OCI-LY3 (cell line): Measurements from ENCODE around the gene KIAA0513.
A peak's percentile ranks its signal among the peaks of the same experiment; 100 is the strongest.

Experiments used
- H2AFZ ChIP-seq: fragments of 200-600, 300-600 bp; shearing (Covaris generic); 2 replicates; pipeline ENCODE4 v1.6.0; 2014; ENCODE audit warnings: antibody characterized with exemption, low read depth, low read length
- H3K27ac ChIP-seq: fragments of 200-600, 300-600 bp; sonication (generic); 2 replicates; pipeline ENCODE4 v1.5.1; 2014; ENCODE audit warnings: mild to moderate bottlenecking, low read length, moderate library complexity, mixed read lengths
- H3K27me3 ChIP-seq: fragments of 200-600, 300-600 bp; sonication (generic); 2 replicates; pipeline ENCODE4 v1.6.1; 2014; ENCODE audit warnings: low read depth, low read length, mixed read lengths
- H3K36me3 ChIP-seq: fragments of 200-600, 300-600 bp; sonication (generic); replicated peaks from 2 replicates; pipeline ENCODE3; 2014; ENCODE audit warnings: low read depth, low read length, mixed read lengths
- H3K4me1 ChIP-seq: fragments of 300-600, 200-600 bp; sonication (generic); 2 replicates; pipeline ENCODE4 v1.6.1; 2014; ENCODE audit warnings: low read length, mixed read lengths
- H3K4me2 ChIP-seq: fragments of 200-600, 300-600 bp; sonication (generic); 2 replicates; pipeline ENCODE4 v1.6.1; 2014; ENCODE audit warnings: low read length, mixed read lengths
- H3K4me3 ChIP-seq: fragments of 300-600, 200-600 bp; sonication (generic); 2 replicates; pipeline ENCODE4 v1.5.1; 2014; ENCODE audit warnings: antibody characterized with exemption, mild to moderate bottlenecking, low read length, moderate library complexity
- H3K79me2 ChIP-seq: fragments of 300-600, 200-600 bp; shearing (Covaris generic); 2 replicates; pipeline ENCODE4 v1.6.1; 2014; ENCODE audit warnings: mild to moderate bottlenecking, low read length, mixed read lengths
- H3K9ac ChIP-seq: fragments of 300-600, 200-600 bp; shearing (Covaris generic); 2 replicates; pipeline ENCODE4 v1.6.0; 2014; ENCODE audit warnings: mild to moderate bottlenecking, low read length, moderate library complexity
- H3K9me3 ChIP-seq: fragments of 200-600, 300-600 bp; shearing (Covaris generic); 2 replicates; pipeline ENCODE4 v1.6.1; 2014; ENCODE audit warnings: low read length, mixed read lengths; ENCODE audit not compliant: insufficient read depth
- H4K20me1 ChIP-seq: fragments of 200-600, 300-600 bp; sonication (generic); 2 replicates; pipeline ENCODE4 v1.6.1; 2016; ENCODE audit warnings: low read length, mixed read lengths; ENCODE audit not compliant: insufficient read depth
- EZH2phosphoT487 ChIP-seq: fragments of 200-600 bp; shearing (Covaris generic); IDR thresholded peaks from 2 replicates; pipeline ENCODE4 v1.6.1; 2018; ENCODE audit warnings: antibody characterized with exemption, mixed run types, low read depth
- TF ChIP-seq, protein P1 (sequence below): fragments of 200-600, 300-600 bp; sonication (generic); IDR thresholded peaks from 2 replicates; pipeline ENCODE4 v1.5.1; 2014; ENCODE audit warnings: antibody characterized with exemption, low read length, low read depth

Gene KIAA0513

DNA sequence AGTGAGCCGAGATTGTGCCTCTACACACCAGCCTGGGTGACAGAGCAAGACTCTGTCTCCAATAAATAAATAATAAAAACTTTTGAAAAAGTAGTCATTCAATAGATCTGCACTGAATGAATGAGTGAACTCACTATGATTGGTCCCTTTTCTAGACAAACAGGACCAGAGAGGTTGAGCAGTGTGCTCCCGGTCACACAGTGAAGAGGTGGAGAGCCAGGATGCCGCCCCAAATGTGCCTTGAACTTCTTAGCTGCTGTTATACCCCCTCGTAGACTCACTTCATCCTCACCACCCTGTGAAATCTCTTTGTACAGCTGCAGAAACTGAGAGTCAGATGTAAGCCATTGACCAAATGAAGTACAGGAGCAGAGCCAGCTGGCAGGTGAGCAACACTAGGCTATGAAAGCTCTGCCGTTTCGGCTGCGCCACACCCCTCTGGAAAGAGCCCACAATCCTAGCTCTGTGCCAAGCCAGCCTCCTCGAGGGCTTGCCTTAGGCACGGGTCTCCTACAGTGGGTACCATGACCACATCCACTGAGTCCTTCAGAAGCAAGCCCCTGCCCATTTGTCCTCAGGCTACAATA is 7.8 kb upstream of the KIAA0513 start:
- Histone ChIP-seq H3K9me3 (no peaks in the 10 kb centered on the region), H3K79me2 (no peaks in the 10 kb centered on the region), H3K36me3 (no peaks in the 10 kb centered on the region), H3K4me2 (no peak overlapping the region), H3K9ac (no peak overlapping the region), H2AFZ (no peak overlapping the region), H4K20me1 (no peaks in the 10 kb centered on the region), H3K4me1 (no peaks in the 10 kb centered on the region), H3K27ac (no peak overlapping the region), H3K27me3 (peaks cover 41% of the 10 kb centered on the region), H3K4me3 (no peak overlapping the region)
- TF ChIP-seq, protein P1, sequence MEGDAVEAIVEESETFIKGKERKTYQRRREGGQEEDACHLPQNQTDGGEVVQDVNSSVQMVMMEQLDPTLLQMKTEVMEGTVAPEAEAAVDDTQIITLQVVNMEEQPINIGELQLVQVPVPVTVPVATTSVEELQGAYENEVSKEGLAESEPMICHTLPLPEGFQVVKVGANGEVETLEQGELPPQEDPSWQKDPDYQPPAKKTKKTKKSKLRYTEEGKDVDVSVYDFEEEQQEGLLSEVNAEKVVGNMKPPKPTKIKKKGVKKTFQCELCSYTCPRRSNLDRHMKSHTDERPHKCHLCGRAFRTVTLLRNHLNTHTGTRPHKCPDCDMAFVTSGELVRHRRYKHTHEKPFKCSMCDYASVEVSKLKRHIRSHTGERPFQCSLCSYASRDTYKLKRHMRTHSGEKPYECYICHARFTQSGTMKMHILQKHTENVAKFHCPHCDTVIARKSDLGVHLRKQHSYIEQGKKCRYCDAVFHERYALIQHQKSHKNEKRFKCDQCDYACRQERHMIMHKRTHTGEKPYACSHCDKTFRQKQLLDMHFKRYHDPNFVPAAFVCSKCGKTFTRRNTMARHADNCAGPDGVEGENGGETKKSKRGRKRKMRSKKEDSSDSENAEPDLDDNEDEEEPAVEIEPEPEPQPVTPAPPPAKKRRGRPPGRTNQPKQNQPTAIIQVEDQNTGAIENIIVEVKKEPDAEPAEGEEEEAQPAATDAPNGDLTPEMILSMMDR: no peak
- no peak for TF ChIP-seq EZH2phosphoT487

- Histone ChIP-seq H3K79me2 (no peaks in the 10 kb centered on the region), H3K4me2 (no peak overlapping the region)
- TF ChIP-seq, protein P1: no peak
- TF ChIP-seq EZH2phosphoT487: no peak
These were observed 1.6 kb upstream of the KIAA0513 start for GRCh38 chr16:85025781-85026653.

GRCh38 chr16:85026703-85027102 is 892 bp upstream of the KIAA0513 start:
- H3K4me2 ChIP-seq: peak overlapping the region; percentile 62
- no peaks in the 10 kb centered on the region for H3K79me2 ChIP-seq
- H3K9me3 ChIP-seq: no peaks in the 10 kb centered on the region
- peaks cover 26% of the 10 kb centered on the region for H3K27me3 ChIP-seq
- no peak overlapping the region for H3K27ac ChIP-seq
- H3K4me1 ChIP-seq: peaks cover 23% of the 10 kb centered on the region
- H4K20me1 ChIP-seq: no peaks in the 10 kb centered on the region
- peak overlapping the region; percentile 72 for H3K9ac ChIP-seq
- peak overlapping the region; percentile 88 for H3K4me3 ChIP-seq
- TF ChIP-seq, protein P1: no peak
- TF ChIP-seq EZH2phosphoT487: no peak
- H2AFZ ChIP-seq: peak overlapping the region; percentile 80; the same call in 1 of the 2 replicates
- no peaks in the 10 kb centered on the region for H3K36me3 ChIP-seq

More at GRCh38 chr16:85025781-85026653, 1.6 kb upstream of the KIAA0513 start:
- Histone ChIP-seq H4K20me1 (no peaks in the 10 kb centered on the region), H3K27me3 (peaks cover 26% of the 10 kb centered on the region), H3K4me3 (no peak overlapping the region), H3K9ac (no peak overlapping the region), H3K27ac (no peak overlapping the region), H3K4me1 (peaks cover 23% of the 10 kb centered on the region), H3K36me3 (no peaks in the 10 kb centered on the region), H3K9me3 (no peaks in the 10 kb centered on the region), H2AFZ (no peak overlapping the region)

GRCh38 chr16:85027958-85028684 is 526 bp downstream of the KIAA0513 start:
- TF ChIP-seq, protein P1: 0 out of 2 replicates have a peak, but pooled peaks have one; percentile 12
- TF ChIP-seq EZH2phosphoT487: no peak
- Histone ChIP-seq H4K20me1 (no peaks in the 10 kb centered on the region), H3K4me2 (peak overlapping the region; percentile 82), H3K9me3 (no peaks in the 10 kb centered on the region), H3K79me2 (no peaks in the 10 kb centered on the region), H2AFZ (peak overlapping the region; percentile 48; the same call in 1 of the 2 replicates), H3K4me3 (peak overlapping the region; percentile 88), H3K9ac (peak overlapping the region; percentile 73), H3K27me3 (peaks cover 26% of the 10 kb centered on the region), H3K36me3 (no peaks in the 10 kb centered on the region), H3K4me1 (peaks cover 23% of the 10 kb centered on the region), H3K27ac (no peak overlapping the region)
